T47D (cell line): ENCODE measurements around the gene CTAGE8.
"Not testable (repeated sequence)": the region's sequence is repeated elsewhere in the genome, so short reads cannot be mapped to it uniquely, and the experiment has no call there.

ENCODE experiments used
- DNase-seq, 2 experiments: peaks; one replicate each; pipeline versions ENCODE4 v3.0.0 to v3.0.0-alpha.2; 2011 to 2012; ENCODE audit warnings: low read depth in 1 of 2, low spot score in 1 of 2
- JUND ChIP-seq: IDR thresholded peaks from 2 replicates; pipeline ENCODE4 v1.6.1; 2012; ENCODE audit warnings: low read depth
- in situ Hi-C: cut with HindIII; loops from 2 replicates; pipeline ENCODE4 v1.10.0; 2016; ENCODE audit warnings: low sequenced_read_pairs, low pct_unique_long_range_greater_than_20kb

Gene CTAGE8

GRCh38 chr7:144275281-144275680, 6.2 kb upstream of the CTAGE8 start:
- in situ Hi-C loops, DNase-seq: not testable (repeated sequence)

- DNase-seq, in situ Hi-C loops: not testable (repeated sequence)
Measured at GRCh38 chr7:144264692-144265091, 4.4 kb downstream of the CTAGE8 start, which contains the start of gene OR2A7. OR2A7 (minus strand) TSS chr7:144264792; CDS start chr7:144259628, 5,164 bp downstream.

GRCh38 chr7:144262128-144262527, 7.0 kb downstream of the CTAGE8 start:
- DNase-seq, in situ Hi-C loops: not testable (repeated sequence)

GRCh38 chr7:144259067-144259466, 10.0 kb downstream of the CTAGE8 start:
- DNase-seq, in situ Hi-C loops: not testable (repeated sequence)

- no peak for TF ChIP-seq JUND
- DNase-seq, result no peak
- in situ Hi-C loops, result no loop called here
Measured at GRCh38 chr7:144256112-144256511, 13.0 kb downstream of the CTAGE8 start.

- in situ Hi-C loops, result no loop called here
Measured at GRCh38 chr7:144255471-144255897, 13.6 kb downstream of the CTAGE8 start.

GRCh38 chr7:144252307-144252706, 16.8 kb downstream of the CTAGE8 start:
- DNase-seq, in situ Hi-C loops: not testable (repeated sequence)

More at GRCh38 chr7:144255471-144255897, 13.6 kb downstream of the CTAGE8 start:
- DNase-seq, result no peak
- TF ChIP-seq JUND, result no peak

GRCh38 chr7:144247674-144248330, 21.3 kb downstream of the CTAGE8 start:
- DNase-seq, in situ Hi-C loops: not testable (repeated sequence)

- DNase-seq, in situ Hi-C loops: not testable (repeated sequence)
Measured at GRCh38 chr7:144246967-144247366, 22.1 kb downstream of the CTAGE8 start.

GRCh38 chr7:144245372-144245771, 23.7 kb downstream of the CTAGE8 start:
- in situ Hi-C loops, DNase-seq: not testable (repeated sequence)

GRCh38 chr7:144239365-144239764, 29.7 kb downstream of the CTAGE8 start, which contains the start of gene OR2A42:
OR2A42 (minus strand) TSS chr7:144239605; CDS start chr7:144232843, 6,762 bp downstream.
- in situ Hi-C loops, DNase-seq: not testable (repeated sequence)

GRCh38 chr7:144238530-144239082, 30.5 kb downstream of the CTAGE8 start:
- in situ Hi-C loops, DNase-seq: not testable (repeated sequence)

GRCh38 chr7:144233039-144233438, 36.0 kb downstream of the CTAGE8 start:
- in situ Hi-C loops, DNase-seq: not testable (repeated sequence)

- in situ Hi-C loops, result not testable (repeated sequence)
Measured at GRCh38 chr7:144231027-144231426, 38.1 kb downstream of the CTAGE8 start.

GRCh38 chr7:144228810-144229209, 40.3 kb downstream of the CTAGE8 start:
- DNase-seq, in situ Hi-C loops: not testable (repeated sequence)

More at GRCh38 chr7:144231027-144231426, 38.1 kb downstream of the CTAGE8 start:
- not testable (repeated sequence) for DNase-seq

- in situ Hi-C loops, DNase-seq: not testable (repeated sequence)
Measured at GRCh38 chr7:144226866-144227265, 42.2 kb downstream of the CTAGE8 start.

- in situ Hi-C loops, DNase-seq: not testable (repeated sequence)
Measured at GRCh38 chr7:144223675-144224074, 45.4 kb downstream of the CTAGE8 start.

- DNase-seq, in situ Hi-C loops: not testable (repeated sequence)
Measured at GRCh38 chr7:144220531-144220930, 48.6 kb downstream of the CTAGE8 start.

- DNase-seq, in situ Hi-C loops: not testable (repeated sequence)
Measured at GRCh38 chr7:144219149-144219548, 49.9 kb downstream of the CTAGE8 start.
